MCF 10A (cell line): ENCODE results near the gene ROBO2. TPM values are rescaled to one million over a fixed set of nuclear protein-coding genes. Genes with fewer than 3 reads are reported as not detected.
A peak's percentile ranks its signal among the peaks of the same experiment; 100 is the strongest.

Experiments
- BruUV-seq: library from RNA; stranded (reverse); fragments of 400-500 nt; replicated peaks from 2 replicates; lab custom pipeline; 2021; lab: Mats Ljungman, UMichigan
- CTCF ChIA-PET: fragments of 300-600 bp; sonication (Branson Sonifier 250); formaldehyde crosslinking; extraction: SDS; loops from one replicate; lab custom pipeline; 2021; ENCODE audit warnings: antibody characterized with exemption, inconsistent platforms; lab: Yijun Ruan, JAX
- POLR2A ChIA-PET: fragments of 300-600, 350-650 bp; sonication (Branson Sonifier 250); formaldehyde crosslinking; extraction: SDS; loops from one replicate; lab custom pipeline; 2020; ENCODE audit warnings: antibody characterized with exemption, inconsistent platforms; lab: Yijun Ruan, JAX
- DNase-seq: peaks from one replicate; pipeline ENCODE4 v3.0.0-alpha.2; 2018; ENCODE audit not compliant: unreplicated experiment
- H3K27ac Mint-ChIP-seq: one replicate; pipeline ENCODE4 v1.8.0; 2022; ENCODE audit warnings: mild to moderate bottlenecking, low read depth, mixed read lengths; ENCODE audit not compliant: unreplicated experiment
- H3K27me3 Mint-ChIP-seq: one replicate; pipeline ENCODE4 v1.8.0; 2022; ENCODE audit warnings: mixed read lengths; ENCODE audit not compliant: insufficient read depth, unreplicated experiment
- H3K36me3 Mint-ChIP-seq: one replicate; pipeline ENCODE4 v1.8.0; 2022; ENCODE audit warnings: mild to moderate bottlenecking, moderate library complexity, mixed read lengths; ENCODE audit not compliant: insufficient read depth, unreplicated experiment
- H3K4me1 Mint-ChIP-seq: one replicate; pipeline ENCODE4 v1.8.0; 2022; ENCODE audit warnings: mixed read lengths; ENCODE audit not compliant: insufficient read depth, unreplicated experiment
- H3K4me3 Mint-ChIP-seq: one replicate; pipeline ENCODE4 v1.8.0; 2022; ENCODE audit warnings: mild to moderate bottlenecking, moderate library complexity, mixed read lengths; ENCODE audit not compliant: unreplicated experiment
- H3K9me3 Mint-ChIP-seq: one replicate; pipeline ENCODE4 v1.8.0; 2022; ENCODE audit warnings: mixed read lengths; ENCODE audit not compliant: unreplicated experiment
- CTCF ChIP-seq: fragments of 200-600 bp; IDR thresholded peaks from one replicate; pipeline ENCODE4 v1.8.0; 2022; ENCODE audit warnings: antibody characterized with exemption, mild to moderate bottlenecking; ENCODE audit not compliant: unreplicated experiment
- intact Hi-C: fragments of 100-400 bp; cut with micrococcal nuclease; formaldehyde crosslinking; loops from 2 replicates; pipeline ENCODE4 v1.14.1; 2022
- total RNA-seq: library from RNA; stranded (reverse); gene quantifications from 2 replicates; pipeline ENCODE4 v1.2.3, GENCODE V29; 2022

Gene ROBO2
- total RNA-seq, 1 experiment from 2014 or later = not detected

GRCh38 chr3:77254967-77255831, 215.3 kb downstream of the ROBO2 start:
- POLR2A ChIA-PET = no interaction called here
- no TSS peak for BruUV-seq
- no peaks in the 10 kb centered on the region for H3K36me3 Mint-ChIP-seq
- CTCF ChIA-PET = interaction anchor here (0.6 to 3.0 kb wide), 11 partner anchors 8 to 582 kb away, joined by 3 to 22 read pairs (median 3); no protein-coding TSS in a partner anchor
- peaks cover 92% of the 10 kb centered on the region for H3K27me3 Mint-ChIP-seq
- TF ChIP-seq CTCF = peak; percentile 55
- DNase-seq = peak; percentile 68
- no peak overlapping the region for H3K4me3 Mint-ChIP-seq
- peaks cover 8% of the 10 kb centered on the region for H3K9me3 Mint-ChIP-seq
- no peaks in the 10 kb centered on the region for H3K4me1 Mint-ChIP-seq
- intact Hi-C loops = loop anchor here (1.0 to 10.0 kb wide), 2 partner anchors 217 to 1390 kb away; no protein-coding TSS in a partner anchor
- no peak overlapping the region for H3K27ac Mint-ChIP-seq

GRCh38 chr3:77256584-77257503, 216.9 kb downstream of the ROBO2 start:
- no peaks in the 10 kb centered on the region for H3K36me3 Mint-ChIP-seq
- CTCF ChIA-PET = interaction anchor here (0.5 to 3.0 kb wide), 12 partner anchors 11 to 1399 kb away, joined by 3 to 22 read pairs (median 3); no protein-coding TSS in a partner anchor
- no peak for DNase-seq
- H3K4me1 Mint-ChIP-seq = no peaks in the 10 kb centered on the region
- TF ChIP-seq CTCF = no peak
- H3K4me3 Mint-ChIP-seq = no peak overlapping the region
- no peak overlapping the region for H3K27ac Mint-ChIP-seq
- H3K27me3 Mint-ChIP-seq = peaks cover 92% of the 10 kb centered on the region
- BruUV-seq = no TSS peak
- intact Hi-C loops = loop anchor here (10.0 kb wide), 1 partner anchor 1388 kb away; no protein-coding TSS in a partner anchor
- POLR2A ChIA-PET = no interaction called here
- H3K9me3 Mint-ChIP-seq = peaks cover 8% of the 10 kb centered on the region

- intact Hi-C loops = loop anchor here (10.0 kb wide), 1 partner anchor 1385 kb away; no protein-coding TSS in a partner anchor
- no peak for DNase-seq
- H3K27ac Mint-ChIP-seq = no peak overlapping the region
- POLR2A ChIA-PET = no interaction called here
- peaks cover 77% of the 10 kb centered on the region for H3K27me3 Mint-ChIP-seq
- H3K4me3 Mint-ChIP-seq = no peak overlapping the region
- CTCF ChIA-PET = interaction anchor here (0.9 to 1.7 kb wide), 2 partner anchors 216 to 221 kb away, joined by 3 to 4 read pairs; no protein-coding TSS in a partner anchor
- no peak for TF ChIP-seq CTCF
- BruUV-seq = no TSS peak
- H3K36me3 Mint-ChIP-seq = no peaks in the 10 kb centered on the region
- H3K9me3 Mint-ChIP-seq = peaks cover 8% of the 10 kb centered on the region
- no peaks in the 10 kb centered on the region for H3K4me1 Mint-ChIP-seq
These were observed 219.8 kb downstream of the ROBO2 start for GRCh38 chr3:77259694-77260093.
